HCT116 (cell line): ENCODE data around the gene SORCS2. TPM values are rescaled to one million over a fixed set of nuclear protein-coding genes. Genes with fewer than 3 reads are reported as not detected.

Experiments
- ATAC-seq: fragments of 200-7000 bp; cut with Tn5 transposase; 2 replicates; pipeline ENCODE4 v1.9.1; 2020; ENCODE audit warnings: mild to moderate bottlenecking, moderate library complexity
- BruUV-seq: library from RNA; stranded (reverse); fragments of 400-500 nt; replicated peaks from 2 replicates; lab custom pipeline; 2021; lab: Mats Ljungman, UMichigan
- CTCF ChIA-PET: fragments of 300-600 bp; sonication (Branson Sonifier 250); formaldehyde crosslinking; loops from one replicate; lab custom pipeline; 2021; ENCODE audit warnings: antibody characterized with exemption; lab: Charles Lee
- POLR2A ChIA-PET: fragments of 300-600, 350-600 bp; sonication (Branson Sonifier 250); formaldehyde crosslinking; loops from one replicate; lab custom pipeline; 2021; ENCODE audit warnings: antibody characterized with exemption; lab: Charles Lee
- RAD21 ChIA-PET, 2 experiments: fragments of 300-600 bp; sonication (Branson Sonifier 250); formaldehyde crosslinking; loops; one replicate each; lab custom pipeline; 2023; ENCODE audit warnings: low total read pairs in 2 of 2; ENCODE audit not compliant: uncharacterized antibody in 2 of 2, unreplicated experiment in 2 of 2, low non-redundant PET in 1 of 2; lab: Charles Lee
- DNase-seq: peaks from one replicate; pipeline ENCODE4 v3.0.0-alpha.2; 2010; ENCODE audit warnings: low read depth, low spot score
- H2AFZ ChIP-seq: fragments of 200-600 bp; shearing (Covaris generic), sonication (generic); 2 replicates; pipeline ENCODE4 v1.6.1; 2017; ENCODE audit warnings: low read depth, mixed run types, mixed read lengths, antibody characterized with exemption, low read length; ENCODE audit not compliant: poor library complexity, severe bottlenecking
- H3K27ac ChIP-seq: 2 replicates; pipeline ENCODE4 v1.5.1; 2012; ENCODE audit warnings: low read depth, low read length
- H3K27me3 ChIP-seq: fragments of 200-600 bp; sonication (generic); 2 replicates; pipeline ENCODE4 v1.6.1; 2016; ENCODE audit warnings: mixed run types, low read length, mixed read lengths; ENCODE audit not compliant: insufficient read depth
- H3K36me3 ChIP-seq, 2 experiments: fragments of 200-500 bp in 1 of 2; fragments of 200-600 bp in 1 of 2; sonication (Bioruptor generic) in 1 of 2; sonication (generic) in 1 of 2; 2 replicates each; pipeline versions ENCODE4 v1.5.1 to v1.6.1; 2014 to 2016; ENCODE audit warnings: low read length in 2 of 2, inconsistent platforms in 1 of 2, mixed read lengths in 1 of 2, mixed run types in 1 of 2; ENCODE audit not compliant: insufficient read depth in 2 of 2, control insufficient read depth in 1 of 2
- H3K4me1 ChIP-seq, 2 experiments: fragments of 200-600 bp in 1 of 2; sonication (generic) in 1 of 2; 2 replicates each; pipeline versions ENCODE4 v1.5.1 to v1.6.1; 2012 to 2017; ENCODE audit warnings: low read length in 2 of 2, inconsistent platforms in 1 of 2, mild to moderate bottlenecking in 1 of 2, mixed read lengths in 1 of 2, mixed run types in 1 of 2, moderate library complexity in 1 of 2; ENCODE audit not compliant: insufficient read depth in 2 of 2, control insufficient read depth in 1 of 2
- H3K4me2 ChIP-seq: fragments of 200-600 bp; sonication (generic); 2 replicates; pipeline ENCODE4 v1.6.1; 2017; ENCODE audit warnings: mixed run types, low read length, mixed read lengths
- H3K4me3 ChIP-seq, 2 experiments: fragments of 200-600 bp in 1 of 2; sonication (generic) in 1 of 2; replicated peaks in 1 of 2; 2 replicates each; pipeline ENCODE4 v1.5.1; 2011 to 2016; ENCODE audit warnings: low read length in 2 of 2, control low read depth in 1 of 2, low read depth in 1 of 2, mild to moderate bottlenecking in 1 of 2, mixed read lengths in 1 of 2, mixed run types in 1 of 2
- H3K79me2 ChIP-seq: fragments of 200-600 bp; sonication (generic); 2 replicates; pipeline ENCODE4 v1.6.1; 2017; ENCODE audit warnings: mild to moderate bottlenecking, mixed run types, low read length, moderate library complexity, mixed read lengths; ENCODE audit not compliant: insufficient read depth
- H3K9ac ChIP-seq: fragments of 200-600 bp; sonication (generic); 2 replicates; pipeline ENCODE4 v1.6.1; 2016; ENCODE audit warnings: low read length, mixed read lengths
- H3K9me2 ChIP-seq: fragments of 200-600 bp; sonication (generic), shearing (Covaris generic); 2 replicates; pipeline ENCODE4 v1.6.1; 2017; ENCODE audit warnings: mixed run types, mild to moderate bottlenecking, moderate library complexity; ENCODE audit not compliant: insufficient read depth
- H3K9me3 ChIP-seq, 2 experiments: fragments of 200-500 bp in 1 of 2; fragments of 200-600 bp in 1 of 2; sonication (Bioruptor generic) in 1 of 2; sonication (generic) in 1 of 2; 2 replicates each; pipeline ENCODE4 v1.6.1; 2014 to 2017; ENCODE audit warnings: low read length in 2 of 2, mixed read lengths in 2 of 2, inconsistent platforms in 1 of 2, low read depth in 1 of 2, mild to moderate bottlenecking in 1 of 2, mixed run types in 1 of 2, moderate library complexity in 1 of 2; ENCODE audit not compliant: control insufficient read depth in 1 of 2, insufficient read depth in 1 of 2
- H4K20me1 ChIP-seq: fragments of 200-600 bp; sonication (generic), shearing (Covaris generic); 2 replicates; pipeline ENCODE4 v1.6.1; 2017; ENCODE audit warnings: mixed run types, mild to moderate bottlenecking, moderate library complexity; ENCODE audit not compliant: insufficient read depth
- CBX3 ChIP-seq: IDR thresholded peaks from 2 replicates; pipeline ENCODE4 v1.6.1; 2012; ENCODE audit warnings: low read depth
- CEBPB ChIP-seq: IDR thresholded peaks from 2 replicates; pipeline ENCODE4 v1.6.1; 2012; ENCODE audit warnings: low read depth
- ELF1 ChIP-seq: IDR thresholded peaks from 2 replicates; pipeline ENCODE4 v1.6.1; 2012; ENCODE audit warnings: low read depth, borderline replicate concordance
- EZH2phosphoT487 ChIP-seq: fragments of 200-600 bp; IDR thresholded peaks from 2 replicates; pipeline ENCODE4 v1.6.1; 2018; ENCODE audit warnings: antibody characterized with exemption, borderline replicate concordance
- FOSL1 ChIP-seq: IDR thresholded peaks from 2 replicates; pipeline ENCODE4 v1.6.1; 2012; ENCODE audit warnings: low read depth
- REST ChIP-seq: IDR thresholded peaks from 2 replicates; pipeline ENCODE4 v1.6.1; 2012; ENCODE audit warnings: low read depth
- SIN3A ChIP-seq: IDR thresholded peaks from 2 replicates; pipeline ENCODE4 v1.6.1; 2012; ENCODE audit warnings: low read depth
- TCF7L2 ChIP-seq: IDR thresholded peaks from 2 replicates; pipeline ENCODE4 v1.7.0; 2011; ENCODE audit warnings: borderline replicate concordance, inconsistent platforms; ENCODE audit not compliant: insufficient read depth, insufficient read length; ENCODE audit errors: extremely low read depth
- ZBTB33 ChIP-seq: IDR thresholded peaks from 2 replicates; pipeline ENCODE4 v1.6.1; 2011; ENCODE audit warnings: mild to moderate bottlenecking, low read length, moderate library complexity; ENCODE audit not compliant: insufficient replicate concordance; ENCODE audit errors: extremely low read depth
- intact Hi-C: fragments of 100-400 bp; cut with micrococcal nuclease; formaldehyde crosslinking; loops from 2 replicates; pipeline ENCODE4 v1.10.0; 2022
- total RNA-seq: library from RNA; stranded (reverse); gene quantifications from one replicate; pipeline ENCODE4 v1.2.1, GENCODE V29; 2021; ENCODE audit not compliant: unreplicated experiment
- TF ChIP-seq, protein P1 (sequence below): IDR thresholded peaks from 2 replicates; pipeline ENCODE4 v1.6.1; 2012

SORCS2 gene
- total RNA-seq, 1 experiment from 2014 or later = 0.37 TPM

DNA sequence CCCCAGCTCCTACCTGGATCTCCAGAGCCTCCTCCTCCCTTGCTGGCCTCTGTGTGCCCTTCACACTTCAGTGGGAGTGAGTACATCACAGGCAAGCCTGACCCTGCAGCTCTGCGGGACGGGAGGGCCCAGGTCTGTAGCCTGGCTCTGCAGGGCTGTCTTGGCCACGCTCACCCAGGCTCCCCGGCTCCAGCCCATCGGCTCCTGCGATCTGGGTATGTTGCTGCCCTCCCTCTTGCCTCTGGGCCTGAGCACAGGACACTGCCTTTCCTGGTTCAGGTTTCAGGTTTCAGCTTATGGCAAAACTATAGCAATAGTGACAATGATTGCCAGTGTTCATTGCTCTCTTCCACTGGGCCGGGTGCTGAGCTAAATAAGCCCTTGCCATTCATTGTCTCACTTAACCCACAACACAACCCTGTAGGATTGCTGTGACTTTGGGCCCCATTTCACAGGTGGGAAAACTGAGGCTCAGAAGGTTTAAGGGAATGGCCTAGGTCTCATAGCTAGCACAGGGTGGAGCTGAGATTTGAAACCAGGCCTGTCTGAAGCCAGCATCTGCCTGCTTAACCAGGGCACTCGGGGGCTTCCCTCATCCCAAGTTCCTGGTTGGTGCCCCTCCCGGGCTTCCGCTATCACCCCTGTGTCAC is 44.6 kb upstream of the SORCS2 start:
- H3K79me2 ChIP-seq = no peaks in the 10 kb centered on the region
- H3K4me3 ChIP-seq = no peak overlapping the region
- intact Hi-C loops = no loop called here
- DNase-seq (no peak), ATAC-seq (no peak)
- H3K9ac ChIP-seq = no peak overlapping the region
- H4K20me1 ChIP-seq = no peaks in the 10 kb centered on the region
- peaks cover 0 to 12% of the 10 kb centered on the region in 2 experiments; a peak in 2 of 4 replicates for H3K4me1 ChIP-seq
- H3K27ac ChIP-seq = no peak overlapping the region
- ChIA-PET CTCF (no interaction called here), RAD21 (no interaction called here), POLR2A (no interaction called here)
- no peaks in the 10 kb centered on the region for H3K36me3 ChIP-seq
- H3K4me2 ChIP-seq = no peak overlapping the region
- no peaks in the 10 kb centered on the region for H3K9me2 ChIP-seq
- H2AFZ ChIP-seq = no peak overlapping the region
- no peaks in the 10 kb centered on the region for H3K27me3 ChIP-seq
- no peaks in the 10 kb centered on the region for H3K9me3 ChIP-seq
- no TSS peak for BruUV-seq
- no peak for TF ChIP-seq CEBPB
- no peak for TF ChIP-seq SIN3A
- TF ChIP-seq CBX3 = no peak
- TF ChIP-seq, protein P1, sequence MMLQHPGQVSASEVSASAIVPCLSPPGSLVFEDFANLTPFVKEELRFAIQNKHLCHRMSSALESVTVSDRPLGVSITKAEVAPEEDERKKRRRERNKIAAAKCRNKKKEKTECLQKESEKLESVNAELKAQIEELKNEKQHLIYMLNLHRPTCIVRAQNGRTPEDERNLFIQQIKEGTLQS = no peak
- TF ChIP-seq ELF1 = no peak
- TF ChIP-seq TCF7L2 = no peak
- no peak for TF ChIP-seq EZH2phosphoT487
- TF ChIP-seq ZBTB33 = no peak
- no peak for TF ChIP-seq REST
- TF ChIP-seq FOSL1 = no peak
